Prostate gland (tissue), 2 donors: ENCODE measurements around the gene COQ2. TPM values are rescaled to one million over a fixed set of nuclear protein-coding genes. Genes with fewer than 3 reads are reported as not detected.
"Not testable (repeated sequence)": the region's sequence is repeated elsewhere in the genome, so short reads cannot be mapped to it uniquely, and the experiment has no call there.

Source experiments
- DNase-seq: peaks from one replicate; pipeline ENCODE4 v3.0.0-alpha.2; 2019; ENCODE audit warnings: low spot score
- H3K27ac ChIP-seq, 2 donors: fragments of 200-600 bp; sonication (generic); 2 replicates each; pipeline ENCODE4 v1.5.1; 2017 to 2019
- H3K27me3 ChIP-seq: fragments of 200-600 bp; sonication (generic); replicated peaks from 2 replicates; pipeline ENCODE4 v1.5.1; 2019; ENCODE audit not compliant: insufficient read depth
- H3K36me3 ChIP-seq, 2 donors: fragments of 200-600 bp; sonication (generic); 1 replicate in 1 of 2; 2 replicates in 1 of 2; pipeline versions ENCODE4 v1.5.1 to v1.8.1; 2017 to 2019
- H3K4me1 ChIP-seq: fragments of 200-600 bp; sonication (generic); replicated peaks from 2 replicates; pipeline ENCODE4 v1.5.1; 2019
- H3K4me3 ChIP-seq, 2 donors: fragments of 200-600 bp; sonication (generic); 2 replicates each; pipeline ENCODE4 v1.5.1; 2017 to 2019
- H3K9me3 ChIP-seq: fragments of 200-600 bp; sonication (generic); 2 replicates; pipeline ENCODE4 v1.5.1; 2017
- CTCF ChIP-seq, 4 experiments: fragments of 200-600 bp in 2 of 4; fragments of 450-650 bp in 2 of 4; sonication (generic) in 2 of 4; IDR thresholded peaks; 1 replicate in 3 of 4; 2 replicates in 1 of 4; pipeline ENCODE4 v1.5.1; 2016 to 2019; ENCODE audit warnings: antibody characterized with exemption in 4 of 4, mild to moderate bottlenecking in 2 of 4, moderate library complexity in 2 of 4
- POLR2A ChIP-seq: fragments of 450-650 bp; IDR thresholded peaks from one replicate; pipeline ENCODE4 v1.6.1; 2016; ENCODE audit warnings: antibody characterized with exemption, mild to moderate bottlenecking
- POLR2AphosphoS5 ChIP-seq: sonication (generic); formaldehyde crosslinking; IDR thresholded peaks from one replicate; pipeline ENCODE4 v1.6.1; 2017; ENCODE audit warnings: antibody characterized with exemption
- WGBS: methylation state at CpG from one replicate; pipeline ENCODE4 v1.1.5; 2018; 5-methylcytosine and 5-hydroxymethylcytosine counted together
- intact Hi-C: fragments of 100-400 bp; cut with DNase I; formaldehyde crosslinking; loops from one replicate; pipeline ENCODE4 v1.14.2; 2022
- total RNA-seq, 2 donors: library from RNA; depleted of rRNA; stranded (reverse); fragments of >200 nt; gene quantifications; one replicate each; pipeline ENCODE4 v1.1.0, GENCODE V29; 2016

The COQ2 gene
- total RNA-seq, 2 donors from 2014 or later, result 12.8 to 13.1 TPM

DNA sequence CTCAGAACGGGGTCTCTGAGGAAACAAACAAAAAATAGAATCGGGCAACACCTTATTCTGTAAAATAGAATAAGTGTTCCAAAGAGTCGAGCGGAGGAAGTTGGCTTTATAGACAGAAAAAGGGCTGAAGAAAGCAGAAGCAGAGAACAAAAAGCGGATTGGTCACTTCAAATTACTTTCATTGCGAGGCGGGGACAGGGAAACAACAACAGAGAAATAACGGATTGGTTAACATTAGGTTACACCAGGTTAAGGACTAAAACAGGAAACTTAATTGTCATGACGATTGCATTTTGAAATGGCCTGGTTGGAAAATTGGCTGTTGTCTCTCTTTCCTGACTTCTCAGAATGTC, 433 bp upstream of the COQ2 start:
- Histone ChIP-seq H3K36me3 (no peaks in the 10 kb centered on the region), H3K9me3 (no peaks in the 10 kb centered on the region), H3K4me1 (peaks cover 4% of the 10 kb centered on the region), H3K27me3 (no peaks in the 10 kb centered on the region), H3K4me3 (peak overlapping the region; percentile 66 to 71), H3K27ac (peak overlapping the region; percentile 93 to 95)
- intact Hi-C loops, result loop anchor here (2.0 to 10.0 kb wide), 2 partner anchors 170 to 350 kb away; partner anchors contain the start of gene HELQ
- under 1% methylated on average over 9 of the region's 9 CpGs for WGBS
- TF ChIP-seq POLR2A (no peak), POLR2AphosphoS5 (no peak), CTCF (IDR thresholded peaks at IDR 0.05) (no peak)
- no peak for DNase-seq

- no peak for TF ChIP-seq POLR2A
- no peak for TF ChIP-seq CTCF (IDR thresholded peaks at IDR 0.05)
- Histone ChIP-seq H3K27me3 (no peaks in the 10 kb centered on the region), H3K9me3 (no peaks in the 10 kb centered on the region), H3K4me1 (peaks cover 4% of the 10 kb centered on the region), H3K27ac (no peak overlapping the region), H3K36me3 (no peaks in the 10 kb centered on the region), H3K4me3 (no peak overlapping the region)
- intact Hi-C loops, result loop anchor here (5.0 to 10.0 kb wide), 3 partner anchors 352 to 911 kb away; partner anchors contain the start of genes HNRNPD and THAP9
- 89% methylated on average over 7 of the region's 7 CpGs for WGBS
- no peak for DNase-seq
Observed at GRCh38 chr4:83283181-83283580, 1.4 kb downstream of the COQ2 start.

DNA sequence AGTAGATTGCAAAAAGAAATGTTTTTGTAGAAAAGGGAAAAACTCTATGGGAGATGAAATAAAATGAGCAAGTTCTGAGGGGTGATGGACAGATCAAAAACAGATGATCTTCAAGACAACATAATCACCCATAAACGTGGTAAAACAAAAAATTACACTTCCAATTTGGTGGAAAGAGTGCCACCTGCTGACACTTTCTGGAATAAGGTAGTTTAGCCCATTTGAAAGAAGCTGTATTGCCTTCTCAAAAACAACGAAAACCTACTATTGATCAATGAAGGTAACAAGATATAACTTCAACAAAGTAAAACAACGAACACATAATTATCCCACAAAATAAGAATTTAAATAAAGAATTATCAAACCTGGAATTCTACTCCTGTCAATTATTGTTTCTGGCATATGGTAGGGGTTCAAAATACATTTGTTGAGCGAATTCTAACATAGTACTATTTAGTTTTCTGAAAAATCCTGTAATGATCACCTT, 2.5 kb downstream of the COQ2 start:
- peaks cover 4% of the 10 kb centered on the region for H3K4me1 ChIP-seq
- no peaks in the 10 kb centered on the region for H3K9me3 ChIP-seq
- intact Hi-C loops, result loop anchor here (5.0 to 10.0 kb wide), 3 partner anchors 353 to 910 kb away; partner anchors contain the start of genes HNRNPD and THAP9
- H3K27ac ChIP-seq, result no peak overlapping the region
- no peaks in the 10 kb centered on the region for H3K36me3 ChIP-seq
- DNase-seq, result peak; percentile 20
- no peak overlapping the region for H3K4me3 ChIP-seq
- H3K27me3 ChIP-seq, result no peaks in the 10 kb centered on the region
- TF ChIP-seq CTCF (IDR thresholded peaks at IDR 0.05), result peak; percentile 31 to 79 (median 56)
- peak; percentile 7 for TF ChIP-seq POLR2AphosphoS5
- no peak for TF ChIP-seq POLR2A
- WGBS, result 36% methylated on average over 4 of the region's 4 CpGs

DNA sequence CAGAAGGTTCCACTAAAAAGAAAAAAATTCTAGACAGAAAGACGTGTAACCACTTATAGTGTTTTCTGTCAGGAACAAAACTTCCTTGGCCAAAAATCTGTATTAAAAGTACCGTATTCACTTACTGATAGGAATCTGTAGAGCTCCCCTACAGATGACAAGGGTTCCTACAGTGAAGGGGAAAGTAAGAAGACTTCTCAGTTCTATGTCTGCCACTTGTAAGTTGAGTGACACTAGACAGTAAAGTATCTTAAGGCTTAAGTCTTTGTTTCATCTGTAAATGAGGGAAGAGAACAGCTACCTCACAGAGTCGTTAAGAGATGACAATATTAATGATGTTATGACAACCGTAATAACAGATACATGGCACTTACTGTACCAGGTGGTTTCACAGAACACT, 3.3 kb downstream of the COQ2 start:
- 51% methylated on average over 4 of the region's 4 CpGs for WGBS
- intact Hi-C loops, result loop anchor here (5.0 to 10.0 kb wide), 3 partner anchors 353 to 909 kb away; partner anchors contain the start of genes HNRNPD and THAP9
- H3K27me3 ChIP-seq, result no peaks in the 10 kb centered on the region
- peaks cover 4% of the 10 kb centered on the region for H3K4me1 ChIP-seq
- no peaks in the 10 kb centered on the region for H3K9me3 ChIP-seq
- no peak for DNase-seq
- H3K27ac ChIP-seq, result no peak overlapping the region
- H3K4me3 ChIP-seq, result no peak overlapping the region
- H3K36me3 ChIP-seq, result no peaks in the 10 kb centered on the region
- TF ChIP-seq CTCF (IDR thresholded peaks at IDR 0.05) (no peak), POLR2A (no peak)

- TF ChIP-seq POLR2A (no peak), POLR2AphosphoS5 (no peak), CTCF (IDR thresholded peaks at IDR 0.05) (no peak)
- Histone ChIP-seq H3K36me3 (no peaks in the 10 kb centered on the region), H3K9me3 (no peaks in the 10 kb centered on the region), H3K4me3 (no peak overlapping the region), H3K4me1 (no peaks in the 10 kb centered on the region), H3K27me3 (no peaks in the 10 kb centered on the region), H3K27ac (no peak overlapping the region)
- intact Hi-C loops, result no loop called here
- 86% methylated on average over 3 of the region's 3 CpGs for WGBS
- DNase-seq, result no peak
Observed at GRCh38 chr4:83276299-83277040, 8.1 kb downstream of the COQ2 start.

DNA sequence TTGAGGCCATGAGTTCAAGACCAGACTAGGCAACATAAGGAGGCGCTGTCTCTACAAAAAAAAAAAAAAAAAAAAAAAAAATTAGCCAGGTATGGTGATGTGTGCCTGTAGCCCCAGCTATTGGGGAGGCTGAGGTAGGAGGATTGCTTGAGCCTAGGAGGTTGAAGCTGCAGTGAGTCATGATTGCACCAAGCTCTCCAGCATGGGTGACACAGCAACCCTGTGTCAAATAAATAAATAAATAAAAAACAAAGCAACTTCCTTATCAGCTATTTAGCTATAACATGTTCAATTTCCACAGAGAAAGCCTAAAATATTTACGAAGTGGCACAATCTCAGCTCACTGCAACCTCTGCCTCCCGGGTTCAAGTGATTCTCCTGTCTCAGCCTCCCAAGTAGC, 10.7 kb downstream of the COQ2 start:
- WGBS, result 99% methylated on average over 3 of the region's 3 CpGs
- H3K4me1 ChIP-seq, H3K27ac ChIP-seq, H3K4me3 ChIP-seq, H3K36me3 ChIP-seq, intact Hi-C loops, H3K9me3 ChIP-seq, H3K27me3 ChIP-seq, DNase-seq: not testable (repeated sequence)
